BLaER1 (cell line): Measurements from ENCODE around the gene NOVA2.
A peak's percentile ranks its signal among the peaks of the same experiment; 100 is the strongest.

Experiments used
- H3K27ac ChIP-seq: shearing (Covaris generic); formaldehyde crosslinking; 2 replicates; pipeline ENCODE4 v1.8.1; 2022
- H3K27me3 ChIP-seq: shearing (Covaris generic); formaldehyde crosslinking; 2 replicates; pipeline ENCODE4 v1.8.1; 2022
- H3K36me3 ChIP-seq: shearing (Covaris generic); formaldehyde crosslinking; 2 replicates; pipeline ENCODE4 v1.8.1; 2022
- H3K4me1 ChIP-seq: shearing (Covaris generic); formaldehyde crosslinking; 2 replicates; pipeline ENCODE4 v1.8.1; 2022
- H3K4me2 ChIP-seq: shearing (Covaris generic); formaldehyde crosslinking; 2 replicates; pipeline ENCODE4 v1.8.1; 2022
- H3K4me3 ChIP-seq: shearing (Covaris generic); formaldehyde crosslinking; 2 replicates; pipeline ENCODE4 v1.8.1; 2022
- H3K9ac ChIP-seq: shearing (Covaris generic); formaldehyde crosslinking; 2 replicates; pipeline ENCODE4 v1.8.1; 2022
- H3K9me3 ChIP-seq: shearing (Covaris generic); formaldehyde crosslinking; 2 replicates; pipeline ENCODE4 v1.8.1; 2022
- H4K20me1 ChIP-seq: shearing (Covaris generic); formaldehyde crosslinking; 2 replicates; pipeline ENCODE4 v1.8.1; 2022
- Cebpa-rat ChIP-seq: shearing (Covaris generic); IDR thresholded peaks from 2 replicates; pipeline ENCODE4 v1.8.1; 2022

Gene NOVA2

DNA sequence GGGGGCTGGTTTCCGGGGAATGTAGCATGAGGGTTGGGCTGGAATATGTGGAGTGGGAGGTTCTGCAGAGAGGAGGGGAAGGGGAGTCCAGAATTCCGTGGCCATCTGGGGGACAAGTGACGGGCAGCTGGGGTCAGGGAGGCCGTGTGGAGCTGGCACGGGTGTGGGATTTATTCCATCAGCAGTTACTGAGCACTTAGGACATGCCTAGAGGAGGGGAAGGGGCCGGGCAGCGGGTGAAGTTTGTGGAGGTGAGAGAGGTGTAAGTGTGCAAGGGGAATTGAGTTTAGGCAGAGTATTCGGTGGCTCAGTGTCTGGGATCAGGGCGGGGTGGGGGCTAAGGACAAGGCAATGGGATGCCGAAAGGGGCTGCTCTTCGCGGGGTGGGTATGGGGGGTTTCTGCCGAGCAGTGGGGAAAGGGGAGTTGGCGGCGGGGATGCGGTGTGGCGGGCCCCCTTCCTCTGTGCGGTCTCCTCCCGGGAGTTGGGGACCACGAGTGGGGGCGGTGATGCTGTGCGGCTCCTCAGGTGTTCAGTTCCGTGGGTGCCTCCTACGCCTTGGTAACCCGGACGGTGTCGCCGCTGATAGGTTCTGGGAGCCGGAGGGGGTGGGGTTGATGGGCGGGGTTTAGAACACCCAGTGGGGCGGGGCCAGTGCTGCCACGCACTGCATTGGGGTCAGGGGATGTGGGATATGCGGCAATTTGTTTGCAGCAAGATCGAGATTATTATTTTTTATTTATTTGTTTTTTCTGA is 27.0 kb upstream of the NOVA2 start:
- no peaks in the 10 kb centered on the region for H3K9me3 ChIP-seq
- peaks cover 28% of the 10 kb centered on the region for H3K27me3 ChIP-seq
- no peak overlapping the region for H3K9ac ChIP-seq
- H3K36me3 ChIP-seq = peaks cover 50% of the 10 kb centered on the region
- H3K4me2 ChIP-seq = peak overlapping the region; percentile 53
- H3K4me3 ChIP-seq = no peak overlapping the region
- no peak overlapping the region for H3K27ac ChIP-seq
- peaks cover 33% of the 10 kb centered on the region for H3K4me1 ChIP-seq
- H4K20me1 ChIP-seq = peaks cover 53% of the 10 kb centered on the region
- no peak for TF ChIP-seq Cebpa-rat

DNA sequence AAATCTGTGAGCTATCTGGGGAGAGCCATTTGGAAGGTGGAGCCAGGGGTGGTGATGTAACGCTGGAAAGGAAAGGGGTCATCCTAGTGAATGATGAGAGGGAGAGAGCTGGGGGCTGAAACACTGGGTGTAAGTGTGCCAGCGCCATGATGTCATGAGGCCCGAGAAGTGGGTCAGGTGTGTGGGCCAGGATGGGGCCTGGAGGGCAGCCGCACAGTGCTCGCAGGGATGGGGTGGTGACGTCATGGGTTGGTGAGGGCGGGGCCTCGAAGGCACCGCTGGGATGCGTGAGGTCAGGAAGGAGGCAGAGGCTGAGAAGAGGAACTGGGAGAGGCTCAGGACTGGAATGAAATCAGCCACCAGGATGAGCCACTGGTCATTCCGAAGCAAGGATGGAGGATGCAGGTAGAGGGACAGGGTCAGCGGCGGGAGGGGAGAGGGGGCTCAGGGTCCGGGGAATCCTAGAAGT is 26.0 kb upstream of the NOVA2 start:
- no peak for TF ChIP-seq Cebpa-rat

DNA sequence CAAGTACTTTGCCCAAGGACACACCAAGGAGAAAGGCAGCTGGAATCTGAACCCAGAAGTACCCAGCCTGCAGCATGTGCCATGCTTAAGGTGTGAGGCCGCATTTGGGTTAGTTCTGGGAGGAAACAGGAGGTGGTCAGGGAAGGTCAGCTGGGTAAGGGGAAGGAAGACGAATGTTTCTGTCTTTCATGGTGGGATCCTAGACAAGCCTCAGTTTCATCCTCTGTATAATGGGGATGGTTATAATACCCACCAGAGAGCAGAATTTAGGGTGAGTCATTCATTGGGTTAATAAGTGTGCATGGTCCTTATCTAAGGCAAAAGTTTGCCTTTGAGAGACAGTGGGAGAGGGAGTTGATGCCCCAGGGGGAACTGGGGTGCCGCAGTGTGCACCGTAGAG is 25.2 kb upstream of the NOVA2 start:
- no peaks in the 10 kb centered on the region for H3K9me3 ChIP-seq
- H3K27ac ChIP-seq = no peak overlapping the region
- no peak overlapping the region for H3K9ac ChIP-seq
- H4K20me1 ChIP-seq = peaks cover 53% of the 10 kb centered on the region
- peak overlapping the region; percentile 53 for H3K4me2 ChIP-seq
- H3K27me3 ChIP-seq = peaks cover 28% of the 10 kb centered on the region
- H3K4me3 ChIP-seq = no peak overlapping the region
- no peak for TF ChIP-seq Cebpa-rat
- peaks cover 40% of the 10 kb centered on the region for H3K4me1 ChIP-seq
- peaks cover 36% of the 10 kb centered on the region for H3K36me3 ChIP-seq

More for the DNA sequence above, 26.0 kb upstream of the NOVA2 start:
- Histone ChIP-seq H3K4me3 (no peak overlapping the region), H3K9me3 (no peaks in the 10 kb centered on the region), H3K27ac (no peak overlapping the region), H3K36me3 (peaks cover 42% of the 10 kb centered on the region), H3K4me2 (peak overlapping the region; percentile 53; the same call in 1 of the 2 replicates), H3K27me3 (peaks cover 28% of the 10 kb centered on the region), H3K4me1 (peaks cover 34% of the 10 kb centered on the region), H4K20me1 (peaks cover 53% of the 10 kb centered on the region), H3K9ac (no peak overlapping the region)

GRCh38 chr19:45996933-45997332 is 23.3 kb upstream of the NOVA2 start:
- no peak for TF ChIP-seq Cebpa-rat
- Histone ChIP-seq H3K36me3 (peaks cover 24% of the 10 kb centered on the region), H3K27ac (no peak overlapping the region), H3K4me3 (no peak overlapping the region), H4K20me1 (peaks cover 41% of the 10 kb centered on the region), H3K9me3 (no peaks in the 10 kb centered on the region), H3K9ac (no peak overlapping the region), H3K27me3 (peaks cover 28% of the 10 kb centered on the region), H3K4me2 (0 out of 2 replicates have a peak overlapping the region, but pooled peaks have one; percentile 87), H3K4me1 (peaks cover 40% of the 10 kb centered on the region)

- no peak for TF ChIP-seq Cebpa-rat
- Histone ChIP-seq H4K20me1 (peaks cover 30% of the 10 kb centered on the region), H3K27me3 (peaks cover 27% of the 10 kb centered on the region), H3K9me3 (no peaks in the 10 kb centered on the region), H3K36me3 (peaks cover 18% of the 10 kb centered on the region), H3K4me2 (peak overlapping the region; percentile 87), H3K9ac (peak overlapping the region; percentile 82), H3K27ac (peak overlapping the region; percentile 75), H3K4me1 (peaks cover 40% of the 10 kb centered on the region), H3K4me3 (peak overlapping the region; percentile 75)
Observed at GRCh38 chr19:45995715-45996385, 22.2 kb upstream of the NOVA2 start.

GRCh38 chr19:45994998-45995714 is 21.5 kb upstream of the NOVA2 start, which contains the start of gene CCDC61:
Gene CCDC61 (plus strand): TSS chr19:45995467. CDS start chr19:46003019, 7,552 bp downstream.
- H3K36me3 ChIP-seq = peaks cover 18% of the 10 kb centered on the region
- H3K27me3 ChIP-seq = peaks cover 20% of the 10 kb centered on the region
- H3K27ac ChIP-seq = peak within 1 kb of the TSS; percentile 75
- H3K4me1 ChIP-seq = peaks cover 33% of the 10 kb centered on the region
- H3K9me3 ChIP-seq = no peaks in the 10 kb centered on the region
- H3K4me2 ChIP-seq = peak within 1 kb of the TSS; percentile 87
- peaks cover 23% of the 10 kb centered on the region for H4K20me1 ChIP-seq
- peak within 1 kb of the TSS; percentile 82 for H3K9ac ChIP-seq
- TF ChIP-seq Cebpa-rat = no peak
- H3K4me3 ChIP-seq = peak within 1 kb of the TSS; percentile 75

DNA sequence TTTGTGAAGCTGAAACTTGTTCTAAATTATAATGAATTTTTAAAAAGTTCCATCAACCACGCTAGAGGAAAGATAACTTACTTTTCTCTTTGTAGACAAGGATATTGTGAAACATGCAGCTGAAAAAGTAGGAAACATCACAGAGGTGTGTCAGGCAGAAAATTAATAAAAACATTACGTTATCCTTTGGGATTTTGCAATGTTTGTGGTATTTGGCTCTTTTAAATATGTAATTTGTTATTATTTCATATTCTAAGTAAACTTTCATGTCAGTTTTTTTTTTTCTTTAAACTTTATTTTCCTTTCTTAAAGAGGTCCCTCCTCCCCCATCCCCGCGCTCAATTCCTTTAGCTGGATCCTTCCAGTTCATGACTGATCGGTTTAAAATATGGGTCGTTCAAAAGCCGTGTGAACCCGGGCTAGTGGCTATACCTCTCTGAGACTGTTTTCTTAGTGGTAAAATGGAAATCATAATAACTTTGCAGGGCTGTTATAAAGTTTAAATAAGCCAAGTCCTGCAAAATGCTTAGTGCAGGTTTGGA is 20.9 kb upstream of the NOVA2 start:
- H3K27ac ChIP-seq = no peak overlapping the region
- peak overlapping the region; percentile 40; the same call in 1 of the 2 replicates for H3K9ac ChIP-seq
- peaks cover 18% of the 10 kb centered on the region for H3K36me3 ChIP-seq
- H3K4me1 ChIP-seq = peaks cover 27% of the 10 kb centered on the region
- H3K4me2 ChIP-seq = peak overlapping the region; percentile 83
- H3K9me3 ChIP-seq = no peaks in the 10 kb centered on the region
- peaks cover 17% of the 10 kb centered on the region for H4K20me1 ChIP-seq
- peaks cover 14% of the 10 kb centered on the region for H3K27me3 ChIP-seq
- TF ChIP-seq Cebpa-rat = no peak
- H3K4me3 ChIP-seq = peak overlapping the region; percentile 65

GRCh38 chr19:45990113-45990728 is 16.6 kb upstream of the NOVA2 start:
- H3K36me3 ChIP-seq = no peaks in the 10 kb centered on the region
- no peaks in the 10 kb centered on the region for H4K20me1 ChIP-seq
- H3K27me3 ChIP-seq = no peaks in the 10 kb centered on the region
- no peak overlapping the region for H3K27ac ChIP-seq
- no peaks in the 10 kb centered on the region for H3K9me3 ChIP-seq
- H3K4me2 ChIP-seq = no peak overlapping the region
- H3K4me1 ChIP-seq = peaks cover 19% of the 10 kb centered on the region
- no peak overlapping the region for H3K4me3 ChIP-seq
- no peak overlapping the region for H3K9ac ChIP-seq
- 0 out of 2 replicates have a peak, but pooled peaks have one; percentile 16 for TF ChIP-seq Cebpa-rat

GRCh38 chr19:45985321-45985720 is 11.7 kb upstream of the NOVA2 start:
- Histone ChIP-seq H3K27me3 (no peaks in the 10 kb centered on the region), H3K9me3 (no peaks in the 10 kb centered on the region), H4K20me1 (no peaks in the 10 kb centered on the region), H3K27ac (no peak overlapping the region), H3K4me1 (peaks cover 43% of the 10 kb centered on the region), H3K4me3 (no peak overlapping the region), H3K36me3 (no peaks in the 10 kb centered on the region), H3K4me2 (no peak overlapping the region), H3K9ac (no peak overlapping the region)
- TF ChIP-seq Cebpa-rat = no peak
